Hepatocyte (in vitro differentiated cells): ENCODE data around the gene TBC1D4. TPM values are rescaled to one million over a fixed set of nuclear protein-coding genes. Genes with fewer than 3 reads are reported as not detected.

Experiments
- DNase-seq: peaks from one replicate; pipeline ENCODE4 v3.0.0-alpha.2; 2016; ENCODE audit warnings: low spot score
- H2AFZ ChIP-seq: fragments of 200-600 bp; sonication (generic); 2 replicates; pipeline ENCODE4 v1.6.0; 2016; ENCODE audit warnings: antibody characterized with exemption, mild to moderate bottlenecking
- H3K27ac ChIP-seq: fragments of 200-600 bp; sonication (generic); 2 replicates; pipeline ENCODE4 v1.5.1; 2016; ENCODE audit warnings: mild to moderate bottlenecking
- H3K27me3 ChIP-seq: fragments of 200-600 bp; sonication (generic); 2 replicates; pipeline ENCODE4 v1.6.1; 2016
- H3K36me3 ChIP-seq: fragments of 200-600 bp; sonication (generic); replicated peaks from 2 replicates; pipeline ENCODE4 v1.5.1; 2016; ENCODE audit warnings: low read depth; ENCODE audit not compliant: insufficient read depth
- H3K4me1 ChIP-seq: fragments of 200-600 bp; sonication (generic); 2 replicates; pipeline ENCODE4 v1.5.1; 2016; ENCODE audit warnings: mild to moderate bottlenecking, moderate library complexity; ENCODE audit not compliant: insufficient read depth
- H3K4me2 ChIP-seq: fragments of 200-600 bp; sonication (generic); 2 replicates; pipeline ENCODE4 v1.6.0; 2016
- H3K4me3 ChIP-seq: fragments of 200-600 bp; sonication (generic); 2 replicates; pipeline ENCODE4 v1.5.1; 2016; ENCODE audit warnings: mild to moderate bottlenecking
- H3K79me2 ChIP-seq: fragments of 200-600 bp; sonication (generic); 2 replicates; pipeline ENCODE4 v1.6.0; 2017; ENCODE audit warnings: mild to moderate bottlenecking
- H3K9me2 ChIP-seq: fragments of 200-600 bp; sonication (generic); replicated peaks from 2 replicates; pipeline ENCODE4 v1.6.0; 2017; ENCODE audit warnings: mild to moderate bottlenecking; ENCODE audit not compliant: insufficient read depth
- H3K9me3 ChIP-seq: fragments of 200-600 bp; sonication (generic); 2 replicates; pipeline ENCODE4 v1.5.1; 2016; ENCODE audit warnings: low read depth, mild to moderate bottlenecking
- H4K20me1 ChIP-seq: fragments of 200-600 bp; sonication (generic); 2 replicates; pipeline ENCODE4 v1.6.0; 2016; ENCODE audit warnings: mild to moderate bottlenecking; ENCODE audit not compliant: insufficient read depth, poor library complexity, severe bottlenecking
- EZH2 ChIP-seq: fragments of 200-600 bp; sonication (generic); IDR thresholded peaks from 2 replicates; pipeline ENCODE4 v1.6.1; 2016; ENCODE audit warnings: antibody characterized with exemption, mild to moderate bottlenecking, borderline replicate concordance
- EZH2phosphoT487 ChIP-seq: fragments of 200-600 bp; sonication (generic); IDR thresholded peaks from one replicate; pipeline ENCODE4 v1.6.1; 2018; ENCODE audit warnings: antibody characterized with exemption, mild to moderate bottlenecking, low read depth, moderate library complexity; ENCODE audit not compliant: unreplicated experiment, severe bottlenecking
- WGBS: methylation state at CpG from one replicate; pipeline ENCODE4 v1.1.6; 2016; ENCODE audit warnings: low lambda C conversion rate; ENCODE audit errors: missing lambda C conversion rate; 5-methylcytosine and 5-hydroxymethylcytosine counted together
- polyA plus RNA-seq: library from polyadenylated mRNA; unstranded; fragments of >200 nt; fragmentation: Nextera tagmentation; extraction: Ambion mirVana; gene quantifications from 2 replicates; pipeline ENCODE4 v1.2.1, GENCODE V29; 2016
- total RNA-seq: library from RNA; depleted of rRNA; stranded (reverse); fragments of >200 nt; gene quantifications from 2 replicates; pipeline ENCODE4 v1.2.3, GENCODE V29; 2014
- TF ChIP-seq, protein P1 (sequence below): fragments of 200-600 bp; sonication (generic); IDR thresholded peaks from 2 replicates; pipeline ENCODE4 v1.5.1; 2016; ENCODE audit warnings: antibody characterized with exemption, mild to moderate bottlenecking; ENCODE audit not compliant: poor library complexity

TBC1D4 gene
- total and polyA plus RNA-seq, 2 experiments from 2014 or later = 7.6 to 17.1 TPM

- no peak overlapping the region for H3K27ac ChIP-seq
Measured at GRCh38 chr13:75416327-75417011, 65.5 kb downstream of the TBC1D4 start.

GRCh38 chr13:75415694-75416093 is 66.3 kb downstream of the TBC1D4 start:
- Histone ChIP-seq H3K4me2 (no peak overlapping the region), H3K36me3 (no peaks in the 10 kb centered on the region), H2AFZ (no peak overlapping the region), H3K4me3 (no peak overlapping the region), H3K79me2 (no peaks in the 10 kb centered on the region), H3K9me2 (no peaks in the 10 kb centered on the region), H3K9me3 (no peaks in the 10 kb centered on the region), H4K20me1 (no peaks in the 10 kb centered on the region), H3K4me1 (peaks cover 9% of the 10 kb centered on the region), H3K27ac (no peak overlapping the region), H3K27me3 (no peaks in the 10 kb centered on the region)
- WGBS = 88% methylated on average over 1 of the region's 1 CpG
- DNase-seq = no peak
- TF ChIP-seq EZH2phosphoT487 (no peak), EZH2 (no peak)
- TF ChIP-seq, protein P1, sequence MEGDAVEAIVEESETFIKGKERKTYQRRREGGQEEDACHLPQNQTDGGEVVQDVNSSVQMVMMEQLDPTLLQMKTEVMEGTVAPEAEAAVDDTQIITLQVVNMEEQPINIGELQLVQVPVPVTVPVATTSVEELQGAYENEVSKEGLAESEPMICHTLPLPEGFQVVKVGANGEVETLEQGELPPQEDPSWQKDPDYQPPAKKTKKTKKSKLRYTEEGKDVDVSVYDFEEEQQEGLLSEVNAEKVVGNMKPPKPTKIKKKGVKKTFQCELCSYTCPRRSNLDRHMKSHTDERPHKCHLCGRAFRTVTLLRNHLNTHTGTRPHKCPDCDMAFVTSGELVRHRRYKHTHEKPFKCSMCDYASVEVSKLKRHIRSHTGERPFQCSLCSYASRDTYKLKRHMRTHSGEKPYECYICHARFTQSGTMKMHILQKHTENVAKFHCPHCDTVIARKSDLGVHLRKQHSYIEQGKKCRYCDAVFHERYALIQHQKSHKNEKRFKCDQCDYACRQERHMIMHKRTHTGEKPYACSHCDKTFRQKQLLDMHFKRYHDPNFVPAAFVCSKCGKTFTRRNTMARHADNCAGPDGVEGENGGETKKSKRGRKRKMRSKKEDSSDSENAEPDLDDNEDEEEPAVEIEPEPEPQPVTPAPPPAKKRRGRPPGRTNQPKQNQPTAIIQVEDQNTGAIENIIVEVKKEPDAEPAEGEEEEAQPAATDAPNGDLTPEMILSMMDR = no peak

More at GRCh38 chr13:75416327-75417011, 65.5 kb downstream of the TBC1D4 start:
- Histone ChIP-seq H3K4me3 (no peak overlapping the region), H3K4me1 (peaks cover 9% of the 10 kb centered on the region), H3K4me2 (no peak overlapping the region), H3K9me2 (no peaks in the 10 kb centered on the region), H4K20me1 (no peaks in the 10 kb centered on the region), H3K9me3 (no peaks in the 10 kb centered on the region), H3K27me3 (no peaks in the 10 kb centered on the region), H3K36me3 (no peaks in the 10 kb centered on the region), H2AFZ (no peak overlapping the region), H3K79me2 (no peaks in the 10 kb centered on the region)
- TF ChIP-seq EZH2 = no peak
- TF ChIP-seq, protein P1 = no peak
- no peak for TF ChIP-seq EZH2phosphoT487
- DNase-seq = no peak
- 63% methylated on average over 6 of the region's 6 CpGs for WGBS

DNA sequence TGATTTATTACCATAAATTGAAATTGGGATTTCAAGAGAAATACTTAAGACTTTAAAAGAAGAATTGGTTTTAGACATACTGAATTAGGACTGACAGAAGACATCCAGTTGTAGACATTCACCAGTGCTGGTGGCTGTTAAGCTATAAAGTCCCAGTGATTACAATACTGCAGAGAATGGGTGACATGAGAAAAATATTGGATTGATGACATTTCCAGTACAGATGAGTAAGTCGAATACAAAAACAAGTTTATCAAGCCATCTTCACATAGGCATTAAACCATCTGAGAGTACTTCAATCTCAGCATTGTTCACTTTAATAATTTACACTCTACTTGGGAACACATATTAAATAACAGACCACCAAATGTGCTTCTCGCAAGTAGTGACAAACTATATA is 66.8 kb downstream of the TBC1D4 start:
- 92% methylated on average over 2 of the region's 2 CpGs for WGBS
- H3K36me3 ChIP-seq = no peaks in the 10 kb centered on the region
- H3K9me2 ChIP-seq = no peaks in the 10 kb centered on the region
- no peaks in the 10 kb centered on the region for H4K20me1 ChIP-seq
- no peak overlapping the region for H2AFZ ChIP-seq
- no peak overlapping the region for H3K27ac ChIP-seq
- TF ChIP-seq, protein P1 = no peak
- TF ChIP-seq EZH2phosphoT487 = no peak
- no peak for TF ChIP-seq EZH2
- no peaks in the 10 kb centered on the region for H3K9me3 ChIP-seq
- H3K79me2 ChIP-seq = no peaks in the 10 kb centered on the region
- no peaks in the 10 kb centered on the region for H3K27me3 ChIP-seq
- H3K4me1 ChIP-seq = peaks cover 9% of the 10 kb centered on the region
- DNase-seq = no peak
- H3K4me2 ChIP-seq = no peak overlapping the region
- no peak overlapping the region for H3K4me3 ChIP-seq
